GM19023 (cell line): ENCODE data around the gene TAF1L.
"Not testable (repeated sequence)": the region's sequence is repeated elsewhere in the genome, so short reads cannot be mapped to it uniquely, and the experiment has no call there.

Experiments used
- ATAC-seq: cut with Tn5 transposase; IDR thresholded peaks from one replicate; pipeline ENCODE4 v1.9.1; 2021; ENCODE audit warnings: mild to moderate bottlenecking, moderate library complexity; ENCODE audit not compliant: unreplicated experiment

The TAF1L gene, protein sequence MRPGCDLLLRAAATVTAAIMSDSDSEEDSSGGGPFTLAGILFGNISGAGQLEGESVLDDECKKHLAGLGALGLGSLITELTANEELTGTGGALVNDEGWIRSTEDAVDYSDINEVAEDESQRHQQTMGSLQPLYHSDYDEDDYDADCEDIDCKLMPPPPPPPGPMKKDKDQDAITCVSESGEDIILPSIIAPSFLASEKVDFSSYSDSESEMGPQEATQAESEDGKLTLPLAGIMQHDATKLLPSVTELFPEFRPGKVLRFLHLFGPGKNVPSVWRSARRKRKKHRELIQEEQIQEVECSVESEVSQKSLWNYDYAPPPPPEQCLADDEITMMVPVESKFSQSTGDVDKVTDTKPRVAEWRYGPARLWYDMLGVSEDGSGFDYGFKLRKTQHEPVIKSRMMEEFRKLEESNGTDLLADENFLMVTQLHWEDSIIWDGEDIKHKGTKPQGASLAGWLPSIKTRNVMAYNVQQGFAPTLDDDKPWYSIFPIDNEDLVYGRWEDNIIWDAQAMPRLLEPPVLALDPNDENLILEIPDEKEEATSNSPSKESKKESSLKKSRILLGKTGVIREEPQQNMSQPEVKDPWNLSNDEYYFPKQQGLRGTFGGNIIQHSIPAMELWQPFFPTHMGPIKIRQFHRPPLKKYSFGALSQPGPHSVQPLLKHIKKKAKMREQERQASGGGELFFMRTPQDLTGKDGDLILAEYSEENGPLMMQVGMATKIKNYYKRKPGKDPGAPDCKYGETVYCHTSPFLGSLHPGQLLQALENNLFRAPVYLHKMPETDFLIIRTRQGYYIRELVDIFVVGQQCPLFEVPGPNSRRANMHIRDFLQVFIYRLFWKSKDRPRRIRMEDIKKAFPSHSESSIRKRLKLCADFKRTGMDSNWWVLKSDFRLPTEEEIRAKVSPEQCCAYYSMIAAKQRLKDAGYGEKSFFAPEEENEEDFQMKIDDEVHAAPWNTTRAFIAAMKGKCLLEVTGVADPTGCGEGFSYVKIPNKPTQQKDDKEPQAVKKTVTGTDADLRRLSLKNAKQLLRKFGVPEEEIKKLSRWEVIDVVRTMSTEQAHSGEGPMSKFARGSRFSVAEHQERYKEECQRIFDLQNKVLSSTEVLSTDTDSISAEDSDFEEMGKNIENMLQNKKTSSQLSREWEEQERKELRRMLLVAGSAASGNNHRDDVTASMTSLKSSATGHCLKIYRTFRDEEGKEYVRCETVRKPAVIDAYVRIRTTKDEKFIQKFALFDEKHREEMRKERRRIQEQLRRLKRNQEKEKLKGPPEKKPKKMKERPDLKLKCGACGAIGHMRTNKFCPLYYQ (N-terminal part only)

DNA sequence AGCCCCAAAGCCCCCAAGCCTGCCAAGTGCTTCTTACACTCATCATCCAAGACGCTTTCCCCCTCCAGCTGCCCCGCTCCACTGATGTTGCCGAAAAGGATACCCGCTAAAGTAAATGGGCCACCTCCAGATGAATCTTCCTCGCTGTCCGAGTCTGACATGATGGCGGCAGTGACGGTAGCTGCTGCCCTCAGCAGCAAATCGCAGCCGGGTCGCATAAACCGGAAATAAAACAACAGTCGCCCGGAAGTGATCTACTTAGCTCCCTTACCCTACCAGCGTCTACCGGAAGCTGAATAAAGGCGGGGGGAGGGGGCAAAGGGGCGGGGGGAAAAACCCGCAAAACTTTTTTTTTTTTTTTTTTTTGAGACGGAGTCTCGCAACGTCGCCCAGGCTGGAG, at the start of gene TAF1L:
TSS of gene TAF1L (minus strand) at position 308 of the 400 bp plus-strand sequence. CDS start at position 218, 90 bp downstream.
- ATAC-seq: no peak

DNA sequence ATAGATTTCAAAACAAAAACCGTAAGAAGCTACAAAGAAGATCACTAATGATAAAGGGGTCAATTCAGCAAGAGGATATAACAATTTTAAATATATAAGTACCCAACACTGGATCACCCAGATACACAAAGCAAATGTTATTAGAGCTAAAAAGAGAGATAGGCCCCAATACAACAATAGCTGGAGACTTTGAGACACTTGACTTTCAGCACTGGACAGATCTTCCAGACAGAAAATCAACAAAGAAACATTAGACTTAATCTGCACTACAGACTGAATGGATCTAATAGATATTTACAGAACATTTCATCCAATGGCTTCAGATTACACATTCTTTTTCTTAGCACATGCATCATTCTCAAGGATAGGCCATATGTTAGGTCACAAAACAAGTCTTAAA, 46.3 kb upstream of the TAF1L start:
- no peak for ATAC-seq

DNA sequence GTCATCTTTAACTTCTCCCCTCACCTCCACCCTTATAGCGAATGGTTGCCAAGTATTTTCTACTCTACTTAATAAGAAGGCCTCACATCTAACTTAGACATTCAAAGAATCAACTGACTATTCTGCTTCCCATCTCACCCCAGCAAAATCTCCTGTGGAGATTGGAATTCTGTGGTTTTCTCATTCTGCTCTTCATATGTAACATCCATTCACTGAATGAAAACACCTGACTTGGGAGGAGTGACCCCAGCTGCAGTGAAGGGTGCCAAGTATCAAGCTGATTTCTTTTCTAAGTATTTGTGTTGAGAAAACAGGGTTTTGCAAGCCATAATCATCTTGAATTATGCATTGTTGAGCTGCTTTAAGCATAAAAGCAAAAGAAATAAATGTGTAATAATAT, 42.5 kb upstream of the TAF1L start:
- ATAC-seq: no peak

DNA sequence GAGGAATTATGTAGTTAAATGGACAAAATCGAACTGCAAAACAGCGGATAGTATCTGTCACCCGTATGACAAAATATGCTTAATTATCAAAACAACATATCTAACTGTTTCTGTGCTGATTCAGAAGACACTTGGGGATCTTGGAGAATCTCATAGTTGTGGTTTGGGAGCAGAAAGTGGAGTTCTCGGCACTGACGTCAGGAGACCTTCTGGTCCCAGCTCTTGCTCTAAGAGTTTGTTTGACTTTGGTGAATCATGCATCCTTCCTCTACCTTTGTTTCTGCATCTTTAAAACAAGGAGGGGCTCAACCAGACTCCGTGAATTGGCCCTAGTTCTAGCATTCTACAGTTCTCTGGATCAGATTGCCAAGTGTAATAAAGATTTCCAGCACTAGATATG, 37.0 kb upstream of the TAF1L start:
- no peak for ATAC-seq

DNA sequence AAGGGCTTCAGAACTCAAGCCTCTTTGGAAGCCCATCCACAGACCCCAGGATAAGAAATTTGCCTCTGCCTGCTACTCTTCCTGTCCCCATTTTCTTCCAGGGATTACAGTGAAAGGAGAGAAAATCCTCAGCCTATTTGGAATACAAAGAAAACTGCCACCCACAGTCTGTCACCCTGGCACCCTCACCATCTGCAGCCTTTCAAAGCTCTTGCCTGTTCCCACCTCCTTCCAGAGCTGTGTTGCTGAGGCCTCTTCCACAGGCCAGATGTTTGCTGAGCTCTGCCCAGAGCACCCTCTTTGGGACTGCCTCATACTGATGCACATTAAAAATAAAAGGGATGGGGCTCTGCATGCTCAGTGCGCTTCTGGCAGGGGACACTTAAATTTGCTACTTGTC, 35.9 kb upstream of the TAF1L start:
- ATAC-seq: no peak

DNA sequence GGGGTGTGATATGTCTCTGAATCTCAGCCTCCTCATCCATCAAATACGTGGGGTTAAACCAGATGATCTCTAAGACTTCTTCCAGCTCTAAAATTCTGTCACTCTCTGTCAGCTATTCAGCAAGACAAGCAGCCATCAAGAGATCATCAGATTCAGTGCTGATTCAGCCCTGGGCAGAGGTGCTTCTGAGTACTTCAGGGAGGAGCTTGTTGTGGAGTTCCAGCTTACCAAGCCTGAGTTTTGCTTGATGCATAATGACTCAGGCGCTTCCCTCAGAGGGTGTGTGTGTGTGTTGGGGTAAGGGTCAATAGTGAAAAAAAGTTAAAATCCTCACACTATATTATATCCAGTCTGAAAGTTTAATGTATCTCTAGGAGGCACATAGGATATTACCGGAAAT, 29.6 kb upstream of the TAF1L start:
- no peak for ATAC-seq

DNA sequence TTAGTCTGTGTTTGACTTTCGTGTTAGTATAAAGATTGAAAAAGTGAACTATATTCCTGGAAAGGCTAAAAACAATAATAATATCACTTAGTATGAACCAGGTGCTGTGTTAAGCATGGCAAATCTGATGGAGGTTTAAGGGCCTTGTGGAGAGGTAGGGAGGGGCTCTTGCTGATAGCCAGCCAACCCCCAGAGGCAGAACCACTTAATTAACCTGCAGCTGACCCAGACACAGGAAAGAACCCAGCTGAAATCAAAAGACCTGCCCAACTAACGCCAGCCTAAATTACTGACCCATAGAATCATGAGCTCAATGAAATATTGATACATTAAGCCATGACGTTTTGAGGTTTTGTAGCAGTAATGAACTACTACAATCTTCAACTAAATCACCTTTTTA, 28.3 kb upstream of the TAF1L start:
- no peak for ATAC-seq

DNA sequence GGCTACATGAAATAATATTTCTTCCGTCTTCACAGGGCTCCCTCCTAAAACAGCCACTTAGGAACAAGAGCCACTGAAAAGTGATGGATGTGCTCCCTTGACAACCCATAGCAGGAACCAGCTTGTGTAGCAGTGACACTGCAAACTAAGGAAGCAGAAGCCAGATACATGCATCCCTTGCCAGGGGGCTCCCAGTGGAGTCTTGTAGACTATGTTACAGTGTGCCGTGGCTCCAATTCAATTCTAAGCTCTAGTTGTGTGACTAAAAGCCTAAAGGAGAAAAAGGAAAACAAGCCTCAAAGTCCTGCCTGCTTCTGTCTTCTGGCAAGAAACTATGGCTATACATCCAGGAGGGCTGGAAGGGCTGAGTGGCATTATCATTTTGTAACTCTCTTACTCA, 12.2 kb upstream of the TAF1L start:
- no peak for ATAC-seq

DNA sequence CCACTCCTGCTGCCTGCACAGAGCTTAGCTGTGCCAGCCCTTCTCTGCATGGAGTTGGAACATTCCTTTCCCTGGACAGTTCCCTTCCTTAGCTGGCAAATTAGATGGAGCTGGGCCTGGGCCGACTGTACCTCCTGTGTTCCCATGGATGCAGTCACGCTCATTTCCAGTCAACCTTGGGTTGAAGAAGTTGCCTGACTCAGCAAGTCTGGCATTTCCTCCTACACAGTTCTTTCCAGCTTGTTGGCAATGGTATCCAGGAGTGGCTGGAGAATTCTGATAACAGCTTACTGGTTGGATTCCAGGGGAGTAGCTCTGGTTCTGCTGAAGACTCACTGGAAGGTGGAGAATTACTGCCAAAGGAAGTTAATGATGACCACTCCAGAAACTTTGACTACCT, 9.2 kb upstream of the TAF1L start:
- no peak for ATAC-seq

DNA sequence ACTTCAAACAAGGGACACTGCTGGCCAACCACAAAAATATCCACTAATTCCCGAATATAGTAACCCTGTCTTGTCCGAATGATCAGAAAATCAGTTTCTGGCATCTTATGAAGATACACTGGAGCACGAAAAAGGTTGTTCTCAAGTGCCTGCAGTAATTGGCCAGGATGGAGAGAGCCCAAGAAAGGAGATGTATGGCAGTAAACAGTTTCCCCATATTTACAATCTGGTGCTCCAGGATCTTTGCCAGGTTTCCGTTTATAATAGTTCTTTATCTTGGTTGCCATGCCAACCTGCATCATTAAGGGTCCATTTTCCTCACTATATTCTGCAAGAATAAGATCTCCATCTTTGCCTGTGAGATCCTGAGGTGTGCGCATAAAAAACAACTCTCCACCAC, 2.3 kb downstream of the TAF1L start:
- not testable (repeated sequence) for ATAC-seq

DNA sequence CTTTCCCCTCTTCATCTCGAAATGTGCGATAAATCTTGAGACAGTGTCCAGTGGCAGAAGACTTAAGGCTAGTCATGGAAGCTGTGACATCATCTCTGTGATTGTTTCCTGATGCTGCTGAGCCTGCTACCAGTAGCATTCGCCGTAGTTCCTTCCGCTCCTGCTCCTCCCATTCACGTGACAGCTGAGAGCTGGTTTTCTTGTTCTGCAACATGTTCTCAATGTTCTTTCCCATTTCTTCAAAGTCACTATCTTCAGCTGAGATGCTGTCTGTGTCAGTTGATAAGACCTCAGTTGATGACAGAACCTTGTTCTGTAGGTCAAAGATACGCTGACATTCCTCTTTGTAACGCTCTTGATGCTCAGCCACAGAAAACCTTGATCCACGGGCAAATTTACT, 3.5 kb downstream of the TAF1L start:
- no peak for ATAC-seq

DNA sequence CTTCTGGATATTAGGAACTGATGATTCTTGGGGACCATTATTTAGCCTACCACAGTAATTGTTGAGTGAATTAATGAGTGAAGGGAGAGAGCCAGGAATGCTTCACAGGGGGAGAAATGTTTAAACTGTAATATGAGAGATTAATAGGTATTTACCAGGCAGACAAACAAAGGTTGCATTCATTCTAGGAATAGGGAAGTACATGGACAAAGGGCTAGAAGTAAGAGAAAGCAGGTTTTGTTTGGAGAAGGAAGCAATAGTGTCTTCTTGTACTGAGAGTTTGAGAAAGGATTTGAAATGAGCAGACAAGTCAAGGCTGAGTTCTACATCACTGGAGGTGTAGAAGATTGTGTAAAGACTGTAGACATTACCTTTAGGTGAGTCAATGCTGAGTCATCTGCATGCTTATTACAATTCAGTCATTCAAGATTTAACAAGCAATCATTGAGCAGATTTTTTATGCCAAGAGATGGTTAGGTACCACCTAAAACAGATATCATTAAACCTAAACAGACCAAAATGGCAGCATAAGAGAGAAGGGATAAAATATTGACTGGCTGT, 8.0 kb downstream of the TAF1L start:
- no peak for ATAC-seq

DNA sequence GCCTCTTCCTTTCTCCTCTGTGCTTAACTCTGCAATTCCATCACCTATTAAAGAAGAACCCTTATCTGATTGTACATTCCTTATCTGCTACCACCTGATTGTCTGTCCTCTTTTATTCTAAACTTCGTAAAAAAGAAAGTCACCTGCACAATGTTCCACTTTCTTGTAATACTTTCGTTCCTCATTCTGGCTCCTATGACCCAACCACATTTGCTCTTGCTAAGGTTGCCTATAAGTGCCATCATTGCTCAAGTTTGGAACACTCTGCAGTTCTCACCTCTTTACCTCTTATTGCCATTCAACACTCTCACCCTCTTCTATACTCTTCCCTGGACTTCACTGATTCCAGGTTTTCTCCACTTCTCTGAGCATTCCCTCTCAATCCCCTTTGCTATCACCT, 10.1 kb downstream of the TAF1L start:
- ATAC-seq: no peak

DNA sequence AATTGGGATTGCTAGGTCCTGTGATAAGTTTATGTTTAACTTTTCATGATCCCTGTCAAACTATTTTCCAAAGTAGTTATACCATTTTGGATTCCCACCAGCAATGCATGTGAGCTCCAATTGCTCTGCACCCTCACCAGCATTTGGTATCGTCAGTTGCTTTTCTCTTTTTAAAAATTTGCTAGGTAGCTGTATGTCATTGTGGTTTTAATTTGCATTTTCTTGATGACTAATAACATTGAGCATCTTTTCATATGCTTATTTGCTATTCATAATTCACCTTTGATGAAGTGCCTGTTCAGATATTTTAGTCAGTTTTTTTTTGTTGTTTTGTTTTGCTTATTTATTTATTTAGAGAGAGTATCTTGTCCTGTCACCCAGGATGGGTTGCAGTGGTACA, 12.5 kb downstream of the TAF1L start:
- no peak for ATAC-seq

DNA sequence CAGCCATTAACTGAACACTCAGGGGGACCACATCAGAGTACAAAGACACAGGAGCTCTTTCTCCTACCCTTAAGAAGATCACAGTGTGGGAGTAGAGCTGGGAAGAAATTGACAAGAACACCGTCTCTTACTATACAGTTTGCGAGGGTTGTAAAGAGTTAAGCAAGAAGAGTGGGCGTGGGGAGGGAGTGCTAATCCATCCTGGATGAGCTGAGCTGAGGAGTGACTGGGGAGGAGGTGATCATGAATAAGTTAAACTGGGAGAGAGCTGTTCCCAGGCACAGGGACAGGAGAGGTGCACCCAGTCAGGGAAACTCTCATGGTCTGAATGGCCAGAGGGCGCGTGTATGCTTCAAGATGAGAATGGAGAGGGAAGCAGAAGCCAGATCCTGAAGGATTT, 17.2 kb downstream of the TAF1L start:
- ATAC-seq: no peak

DNA sequence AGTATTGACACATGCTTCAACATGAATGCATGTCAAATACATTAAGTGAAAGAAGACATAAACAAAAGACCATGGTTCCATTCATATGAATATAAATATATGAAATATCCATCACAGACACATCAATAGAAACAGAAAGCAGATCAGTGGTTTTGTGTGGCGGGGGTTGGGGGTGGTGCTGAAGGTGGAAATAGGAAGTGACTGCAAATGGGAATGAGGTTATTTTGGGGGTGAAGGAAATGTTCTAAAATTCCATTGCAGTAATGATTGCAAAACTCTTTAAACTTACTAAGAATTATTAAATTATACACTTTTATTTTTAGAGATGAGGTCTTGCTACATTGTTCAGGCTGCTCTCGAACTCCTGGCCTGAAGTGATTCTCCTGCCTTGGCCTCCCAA, 28.7 kb downstream of the TAF1L start:
- no peak for ATAC-seq

DNA sequence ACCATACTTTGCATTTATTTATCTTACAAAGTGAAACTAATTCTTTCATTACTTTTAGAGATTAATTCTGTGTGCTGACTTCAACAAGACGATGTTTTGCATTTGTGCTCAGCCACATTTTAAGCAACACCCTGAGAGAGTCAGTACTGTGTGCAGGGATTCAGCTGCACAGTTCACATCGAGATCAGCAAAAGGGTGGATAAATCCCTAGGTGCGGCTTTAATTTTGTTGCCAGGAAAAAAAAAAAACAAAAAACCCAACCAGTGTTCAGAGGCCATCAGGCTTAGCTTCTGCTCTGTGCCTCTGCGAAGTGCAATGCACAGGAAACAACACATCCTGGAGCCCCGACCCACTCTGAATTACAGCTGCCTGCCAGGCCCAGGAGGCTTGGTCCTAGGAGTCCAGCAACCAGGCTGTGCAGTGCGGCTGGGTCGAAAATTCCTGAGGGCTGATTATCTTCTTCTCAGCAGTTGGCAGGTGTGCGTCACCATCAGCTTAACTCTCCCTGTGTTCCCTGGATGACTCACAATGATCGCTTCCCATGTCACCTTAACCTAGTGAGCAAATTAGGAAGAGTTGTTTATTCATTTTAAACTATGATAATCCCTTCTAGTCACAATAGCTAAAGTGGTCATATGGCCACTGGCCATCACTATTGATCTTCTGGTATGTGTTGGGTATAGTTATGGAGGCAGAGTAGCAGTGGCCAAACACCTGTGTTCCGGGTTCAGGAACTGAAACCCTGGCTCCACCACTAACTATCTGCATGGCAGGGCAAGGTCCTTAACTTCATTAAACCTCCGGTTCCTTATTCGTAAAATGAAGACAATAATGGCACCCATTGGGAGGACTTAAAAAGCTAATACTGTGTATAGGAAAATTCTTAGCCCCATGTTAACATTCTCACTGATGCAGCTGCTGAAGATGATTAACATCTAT, 31.3 kb downstream of the TAF1L start:
- peak; percentile 66 for ATAC-seq

DNA sequence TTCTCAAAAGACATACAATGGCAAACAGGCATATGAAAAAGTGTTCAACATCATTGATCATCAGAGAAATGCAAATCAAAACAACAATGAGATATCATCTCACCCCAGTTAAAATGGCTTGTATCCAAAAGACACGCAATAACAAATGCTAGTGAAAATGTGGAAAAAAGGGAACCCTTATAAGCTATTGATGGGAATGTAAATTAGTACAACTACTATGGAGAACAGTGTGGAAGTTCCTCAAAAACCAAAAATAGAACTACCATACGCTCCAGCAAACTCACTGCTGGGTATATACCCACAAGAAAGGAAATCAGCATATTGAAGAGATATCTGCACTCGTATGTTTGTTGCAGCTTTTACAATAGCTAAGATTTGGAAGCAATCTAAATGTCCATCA, 36.4 kb downstream of the TAF1L start:
- not testable (repeated sequence) for ATAC-seq

DNA sequence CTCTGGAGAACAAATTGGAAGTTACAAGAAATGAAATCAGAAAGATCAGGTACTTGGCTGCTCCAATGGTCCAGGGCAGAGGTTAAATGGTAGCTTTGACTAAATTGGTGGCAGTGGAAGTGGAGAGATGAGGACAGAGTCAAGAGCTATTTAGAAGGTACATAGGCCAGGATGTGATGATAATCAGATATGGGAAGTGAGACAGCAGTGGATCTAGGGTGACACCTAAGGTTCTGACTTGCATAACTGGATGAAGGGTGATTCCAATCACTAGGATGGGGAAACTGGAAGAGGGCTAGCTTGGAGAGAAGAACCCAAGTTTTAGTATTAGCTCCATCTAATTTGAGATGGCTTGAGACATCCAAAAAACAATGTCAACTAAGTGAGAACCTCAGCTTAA, 38.5 kb downstream of the TAF1L start:
- ATAC-seq: no peak
